H1 (cell line): ENCODE results near the gene TXNRD2. TPM values are rescaled to one million over a fixed set of nuclear protein-coding genes. Genes with fewer than 3 reads are reported as not detected.

Source experiments
- CTCF ChIA-PET: fragments of 300-600 bp; sonication (Branson Sonifier 250); formaldehyde crosslinking; loops from one replicate; lab custom pipeline; 2021; ENCODE audit not compliant: partially characterized antibody; lab: Charles Lee
- POLR2A ChIA-PET: fragments of 300-600 bp; sonication (Branson Sonifier 250); formaldehyde crosslinking; loops from one replicate; lab custom pipeline; 2021; ENCODE audit warnings: inconsistent platforms; ENCODE audit not compliant: partially characterized antibody; lab: Charles Lee
- DNase-seq, 2 experiments: peaks; one replicate each; pipeline versions ENCODE4 v3.0.0 to v3.0.0-alpha.2; 2010 to 2022; ENCODE audit warnings: low spot score in 2 of 2, low read depth in 1 of 2, mixed read lengths in 1 of 2
- FAIRE-seq: peaks from 2 replicates; lab custom pipeline; 2011; peaks lifted over from hg19 to GRCh38; lab: Jason Lieb, UNC
- H2AFZ ChIP-seq: 2 replicates; pipeline ENCODE4 v1.8.1; 2012; ENCODE audit warnings: low read length, inconsistent platforms
- H2AK5ac ChIP-seq: 2 replicates; pipeline ENCODE4 v1.6.1; 2013; ENCODE audit warnings: low read depth, low read length
- H2BK120ac ChIP-seq: replicated peaks from 2 replicates; pipeline ENCODE3; 2013; ENCODE audit warnings: low read depth, low read length, inconsistent platforms
- H2BK12ac ChIP-seq: 2 replicates; pipeline ENCODE4 v1.6.1; 2013; ENCODE audit warnings: low read depth, low read length
- H2BK15ac ChIP-seq: 2 replicates; pipeline ENCODE4 v1.6.1; 2013; ENCODE audit warnings: low read length
- H2BK20ac ChIP-seq: 2 replicates; pipeline ENCODE4 v1.6.1; 2013; ENCODE audit warnings: low read length
- H2BK5ac ChIP-seq: 2 replicates; pipeline ENCODE4 v1.6.1; 2013; ENCODE audit warnings: low read depth, low read length
- H3K14ac ChIP-seq: 2 replicates; pipeline ENCODE4 v1.6.1; 2013; ENCODE audit warnings: inconsistent platforms; ENCODE audit not compliant: insufficient read length
- H3K18ac ChIP-seq: 2 replicates; pipeline ENCODE4 v1.6.1; 2013; ENCODE audit warnings: low read length; ENCODE audit errors: extremely low read depth
- H3K23ac ChIP-seq: 2 replicates; pipeline ENCODE4 v1.6.1; 2013; ENCODE audit warnings: inconsistent platforms; ENCODE audit not compliant: insufficient read length
- H3K23me2 ChIP-seq: 2 replicates; pipeline ENCODE4 v1.6.1; 2013; ENCODE audit warnings: low read depth, low read length
- H3K27ac ChIP-seq: 2 replicates; pipeline ENCODE4 v1.6.1; 2011; ENCODE audit warnings: low read depth, low read length, inconsistent platforms
- H3K27me3 ChIP-seq, 4 experiments: replicated peaks in 1 of 4; 1 replicate in 1 of 4; 2 replicates in 3 of 4; pipeline versions ENCODE4 v1.6.1 to v1.8.1; 2011 to 2013; ENCODE audit warnings: low read length in 3 of 4, mild to moderate bottlenecking in 3 of 4, inconsistent platforms in 2 of 4, mixed read lengths in 2 of 4, moderate library complexity in 1 of 4; ENCODE audit not compliant: control insufficient read depth in 3 of 4, insufficient read depth in 3 of 4; ENCODE audit errors: extremely low read depth in 1 of 4
- H3K36me3 ChIP-seq, 4 experiments: 2 replicates each; pipeline versions ENCODE4 v1.6.1 to v1.8.1; 2011 to 2013; ENCODE audit warnings: mild to moderate bottlenecking in 4 of 4, low read length in 3 of 4, moderate library complexity in 2 of 4, control low read depth in 1 of 4, inconsistent platforms in 1 of 4; ENCODE audit not compliant: insufficient read depth in 4 of 4, control insufficient read depth in 2 of 4
- H3K4ac ChIP-seq: replicated peaks from 2 replicates; pipeline ENCODE3; 2013; ENCODE audit warnings: low read length, low read depth, mixed read lengths, inconsistent platforms; ENCODE audit not compliant: insufficient read length
- H3K4me1 ChIP-seq, 4 experiments: replicated peaks in 1 of 4; 1 replicate in 1 of 4; 2 replicates in 3 of 4; pipeline versions ENCODE4 v1.6.1 to v1.8.1; 2011 to 2013; ENCODE audit warnings: low read length in 3 of 4, inconsistent platforms in 2 of 4, mixed read lengths in 1 of 4; ENCODE audit not compliant: insufficient read depth in 4 of 4, control insufficient read depth in 3 of 4
- H3K4me2 ChIP-seq, 2 experiments: 2 replicates each; pipeline versions ENCODE4 v1.6.1 to v1.8.1; 2011 to 2013; ENCODE audit warnings: low read depth in 2 of 2, low read length in 2 of 2, control low read depth in 1 of 2, inconsistent platforms in 1 of 2, mild to moderate bottlenecking in 1 of 2; ENCODE audit not compliant: insufficient read depth in 1 of 2
- H3K4me3 ChIP-seq, 4 experiments: fragments of 200-600, 300-600 bp in 1 of 4; sonication (generic), shearing (Covaris generic), sonication (Bioruptor Twin) in 1 of 4; 2 replicates each; pipeline versions ENCODE4 v1.5.1 to v1.8.1; 2011 to 2016; ENCODE audit warnings: low read length in 4 of 4, low read depth in 3 of 4, control low read depth in 2 of 4, inconsistent platforms in 2 of 4, mild to moderate bottlenecking in 2 of 4, mixed read lengths in 1 of 4, moderate library complexity in 1 of 4; ENCODE audit not compliant: insufficient read depth in 2 of 4; ENCODE audit errors: extremely low read depth in 1 of 4
- H3K56ac ChIP-seq: replicated peaks from 2 replicates; pipeline ENCODE3; 2013; ENCODE audit warnings: low read depth, mild to moderate bottlenecking, mixed read lengths, low read length, inconsistent platforms; ENCODE audit not compliant: insufficient read length
- H3K79me1 ChIP-seq: 2 replicates; pipeline ENCODE4 v1.6.1; 2013; ENCODE audit warnings: low read depth, low read length, control low read depth
- H3K79me2 ChIP-seq, 2 experiments: 2 replicates each; pipeline versions ENCODE4 v1.6.1 to v1.8.1; 2012 to 2013; ENCODE audit warnings: low read length in 2 of 2, mild to moderate bottlenecking in 2 of 2, inconsistent platforms in 1 of 2; ENCODE audit not compliant: insufficient read depth in 2 of 2, control insufficient read depth in 1 of 2
- H3K9ac ChIP-seq, 4 experiments: replicated peaks in 1 of 4; 1 replicate in 1 of 4; 2 replicates in 3 of 4; pipeline versions ENCODE4 v1.6.1 to v1.8.1; 2011 to 2013; ENCODE audit warnings: low read depth in 3 of 4, low read length in 3 of 4, control low read depth in 2 of 4, mild to moderate bottlenecking in 2 of 4, moderate library complexity in 2 of 4, inconsistent platforms in 1 of 4; ENCODE audit errors: extremely low read depth in 1 of 4
- H3K9me3 ChIP-seq, 2 experiments: 2 replicates each; pipeline versions ENCODE4 v1.6.1 to v1.8.1; 2012 to 2013; ENCODE audit warnings: mild to moderate bottlenecking in 2 of 2, moderate library complexity in 2 of 2, control low read depth in 1 of 2, inconsistent platforms in 1 of 2, low read depth in 1 of 2, low read length in 1 of 2, mixed read lengths in 1 of 2; ENCODE audit not compliant: insufficient read depth in 2 of 2
- H4K20me1 ChIP-seq, 2 experiments: replicated peaks in 1 of 2; 2 replicates each; pipeline versions ENCODE3 to v1.8.1; 2011 to 2013; ENCODE audit warnings: inconsistent platforms in 2 of 2, low read length in 2 of 2, mild to moderate bottlenecking in 1 of 2; ENCODE audit not compliant: insufficient read depth in 2 of 2, control insufficient read depth in 1 of 2
- H4K5ac ChIP-seq: 2 replicates; pipeline ENCODE4 v1.6.1; 2013; ENCODE audit warnings: low read length, low read depth, mixed read lengths, inconsistent platforms; ENCODE audit not compliant: insufficient read length
- H4K8ac ChIP-seq: 2 replicates; pipeline ENCODE4 v1.8.0; 2013; ENCODE audit warnings: mild to moderate bottlenecking, moderate library complexity, low read length, inconsistent platforms; ENCODE audit not compliant: insufficient read depth; ENCODE audit errors: extremely low read depth
- H4K91ac ChIP-seq: replicated peaks from 2 replicates; pipeline ENCODE3; 2013; ENCODE audit warnings: low read length, mixed read lengths, inconsistent platforms; ENCODE audit not compliant: insufficient read length
- EZH2 ChIP-seq: fragments of 200-600 bp; sonication (generic); IDR thresholded peaks from 2 replicates; pipeline ENCODE4 v1.7.1; 2012; ENCODE audit warnings: low read depth, mild to moderate bottlenecking, moderate library complexity, low read length, inconsistent platforms; ENCODE audit not compliant: severe bottlenecking
- KDM1A ChIP-seq: fragments of 200-600, 300-600 bp; sonication (generic); IDR thresholded peaks from 2 replicates; pipeline ENCODE4 v1.7.1; 2016; ENCODE audit warnings: mild to moderate bottlenecking, low read length, borderline replicate concordance
- KDM4A ChIP-seq: IDR thresholded peaks from one replicate; pipeline ENCODE4 v1.7.1; 2012; ENCODE audit warnings: low read depth, mild to moderate bottlenecking, moderate library complexity, low read length, inconsistent platforms; ENCODE audit not compliant: severe bottlenecking
- MAFK ChIP-seq: IDR thresholded peaks from 2 replicates; pipeline ENCODE4 v1.6.1; 2012; ENCODE audit warnings: low read depth, mild to moderate bottlenecking, improper control_type of control experiment, low read length
- POLR2A ChIP-seq, 2 experiments: IDR thresholded peaks; 1 replicate in 1 of 2; 2 replicates in 1 of 2; pipeline ENCODE4 v1.6.1; 2011; ENCODE audit warnings: low read depth in 2 of 2, low read length in 2 of 2, mild to moderate bottlenecking in 2 of 2; ENCODE audit errors: control extremely low read depth in 1 of 2
- SP1 ChIP-seq: IDR thresholded peaks from 2 replicates; pipeline ENCODE4 v1.6.1; 2011; ENCODE audit warnings: low read depth, low read length
- TCF12 ChIP-seq: IDR thresholded peaks from 2 replicates; pipeline ENCODE4 v1.6.1; 2011; ENCODE audit warnings: low read depth, mild to moderate bottlenecking, low read length
- USF2 ChIP-seq: IDR thresholded peaks from 2 replicates; pipeline ENCODE4 v1.6.1; 2011; ENCODE audit warnings: low read length, improper control_type of control experiment
- YY1 ChIP-seq: IDR thresholded peaks from 2 replicates; pipeline ENCODE4 v1.6.1; 2011; ENCODE audit warnings: low read depth, mild to moderate bottlenecking, low read length
- ZNF274 ChIP-seq: IDR thresholded peaks from 2 replicates; pipeline ENCODE4 v1.7.0; 2012; ENCODE audit warnings: low read length, borderline replicate concordance; ENCODE audit errors: extremely low read depth
- WGBS, 2 experiments: shearing (Covaris generic) in 1 of 2; methylation state at CpG; one replicate each; pipeline versions ENCODE4 v1.1.6 to v1.1.7; 2013 to 2015; ENCODE audit warnings: low lambda C conversion rate in 2 of 2, mixed read lengths in 2 of 2, inconsistent platforms in 1 of 2, low coverage in 1 of 2, missing lambda C conversion rate in 1 of 2; ENCODE audit not compliant: insufficient replicate concordance in 2 of 2, insufficient coverage in 1 of 2, insufficient read length in 1 of 2; ENCODE audit errors: extremely low coverage in 1 of 2, missing lambda C conversion rate in 1 of 2; 5-methylcytosine and 5-hydroxymethylcytosine counted together
- polyA plus RNA-seq, 7 experiments: library from polyadenylated mRNA; depleted of rRNA in 3 of 7; stranded (reverse) in 5 of 7; unstranded in 2 of 7; fragments of >200 nt in 5 of 7; fragments of 200-250 nt in 2 of 7; gene quantifications; 1 replicate in 5 of 7; 2 replicates in 1 of 7; 4 replicates in 1 of 7; pipeline versions ENCODE4 v1.2.1 to v1.2.3, GENCODE V29; 2011 to 2013; ENCODE audit warnings: missing spikeins in 2 of 7, mixed read lengths in 2 of 7
- total RNA-seq: library from RNA; stranded (reverse); fragmentation: NEBNext Ultra II Directional; extraction: Animal tissue kit (Norgen Biotek cat#: 25700); gene quantifications from 2 replicates; pipeline ENCODE4 v1.2.1, GENCODE V29; 2021

The TXNRD2 gene
- total and polyA plus RNA-seq, 2 of the 8 experiments (the other 6 are each of a cell fraction or from before 2014, with no cell fraction given) = 14.8 to 21.9 TPM

DNA sequence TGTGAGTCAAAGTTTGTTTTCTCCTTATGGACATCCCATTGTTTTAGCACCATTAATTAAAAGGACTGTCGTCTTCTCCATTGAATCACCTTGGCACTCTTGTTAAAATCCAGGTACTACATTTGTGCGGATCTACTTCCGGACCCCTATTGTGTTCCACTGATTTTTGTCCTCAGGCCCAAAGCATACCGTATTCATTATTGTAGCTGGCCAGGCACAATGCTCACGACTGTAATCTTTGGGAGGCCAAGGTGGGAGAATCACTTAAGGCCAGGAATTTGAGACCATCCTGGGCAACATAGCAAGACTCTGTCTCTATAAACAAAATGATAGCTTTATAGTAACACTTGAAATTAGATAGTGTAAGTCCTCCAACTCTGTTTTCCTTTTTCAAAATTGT is 78.0 kb downstream of the TXNRD2 start:
- Histone ChIP-seq H2AK5ac (no peak overlapping the region), H4K5ac (no peak overlapping the region), H3K27ac (no peak overlapping the region), H2BK5ac (no peak overlapping the region), H2BK20ac (no peak overlapping the region), H3K27me3 (no peaks in the 10 kb centered on the region), H3K4ac (no peak overlapping the region), H2BK15ac (no peak overlapping the region), H3K4me2 (no peak overlapping the region), H2BK12ac (no peak overlapping the region), H3K4me3 (no peak overlapping the region), H4K91ac (no peak overlapping the region), H3K23ac (no peak overlapping the region), H2BK120ac (no peak overlapping the region), H3K9ac (no peak overlapping the region), H3K9me3 (no peaks in the 10 kb centered on the region), H3K79me2 (no peaks in the 10 kb centered on the region), H4K8ac (no peak overlapping the region), H3K14ac (no peak overlapping the region), H3K4me1 (peaks cover 0 to 2% (median under 1%) of the 10 kb centered on the region in 4 experiments; a peak in 1 of 7 replicates), H2AFZ (no peak overlapping the region), H3K79me1 (no peaks in the 10 kb centered on the region; the same call in 1 of the 2 replicates), H3K56ac (no peak overlapping the region), H4K20me1 (no peaks in the 10 kb centered on the region), H3K18ac (no peak overlapping the region), H3K36me3 (no peaks in the 10 kb centered on the region), H3K23me2 (no peaks in the 10 kb centered on the region)
- ChIA-PET CTCF (interaction anchor here (0.6 to 1.8 kb wide), 5 partner anchors 11 to 110 kb away, joined by 3 to 7 read pairs (median 3); no protein-coding TSS in a partner anchor), POLR2A (interaction anchor here (1.2 kb wide), 1 partner anchor 8 kb away, joined by 3 read pairs; no protein-coding TSS in a partner anchor)
- WGBS, 2 experiments = 86% methylated on average over 5 of the region's 5 CpGs; no CpG with 5 or more reads in 1 of the 2 experiments
- FAIRE-seq = no peak
- no peak for TF ChIP-seq KDM4A
- no peak for TF ChIP-seq MAFK
- TF ChIP-seq SP1 = no peak
- no peak for TF ChIP-seq YY1
- TF ChIP-seq EZH2 = no peak
- TF ChIP-seq USF2 = no peak
- TF ChIP-seq POLR2A (IDR thresholded peaks at IDR 0.05; ENCODE audit: control extremely low read depth in 1 of 2, low read depth in 2 of 2, low read length in 2 of 2) = no peak
- TF ChIP-seq TCF12 = no peak
- no peak for TF ChIP-seq ZNF274
- TF ChIP-seq KDM1A = no peak
- no peak for DNase-seq
